HT-29 (cell line): Measurements from ENCODE around the gene DHRS12. TPM values are rescaled to one million over a fixed set of nuclear protein-coding genes. Genes with fewer than 3 reads are reported as not detected.

ENCODE experiments used
- DNase-seq: peaks from one replicate; pipeline ENCODE4 v3.0.0-alpha.2; 2015; ENCODE audit warnings: low spot score
- total RNA-seq: library from RNA; depleted of rRNA; stranded (reverse); fragments of >200 nt; shearing (Covaris generic); gene quantifications from 2 replicates; pipeline ENCODE4 v1.2.3, GENCODE V29; 2014

The DHRS12 gene
- total RNA-seq, 1 experiment from 2014 or later = 9.8 TPM

- DNase-seq = no peak
These were observed 44.7 kb downstream of the DHRS12 start for GRCh38 chr13:51759240-51759639.

GRCh38 chr13:51758691-51759090 is 45.3 kb downstream of the DHRS12 start:
- no peak for DNase-seq

DNA sequence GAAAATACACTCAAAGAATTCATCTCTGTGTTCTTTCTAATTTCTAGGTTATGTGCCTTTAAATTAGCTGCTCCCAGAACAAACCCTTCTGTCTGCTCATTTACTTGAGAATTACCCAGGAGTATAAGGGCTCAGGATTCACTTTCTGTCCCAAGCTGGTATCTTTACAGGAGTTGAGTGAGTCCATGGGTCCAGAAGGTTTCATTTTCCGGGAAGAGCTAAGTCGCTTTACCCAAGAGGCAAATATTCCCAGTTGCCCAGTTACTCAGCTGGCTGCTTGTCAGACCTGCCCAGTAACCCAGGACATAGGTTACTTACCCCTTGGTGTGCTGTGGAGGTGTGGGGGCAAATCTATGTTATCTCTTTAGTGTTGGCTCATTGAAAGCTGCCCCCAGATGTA is 47.3 kb downstream of the DHRS12 start:
- no peak for DNase-seq

- DNase-seq = no peak
These were observed 56.2 kb downstream of the DHRS12 start for GRCh38 chr13:51747438-51748434.

- DNase-seq = no peak
These were observed 57.2 kb downstream of the DHRS12 start for GRCh38 chr13:51746802-51747201.

DNA sequence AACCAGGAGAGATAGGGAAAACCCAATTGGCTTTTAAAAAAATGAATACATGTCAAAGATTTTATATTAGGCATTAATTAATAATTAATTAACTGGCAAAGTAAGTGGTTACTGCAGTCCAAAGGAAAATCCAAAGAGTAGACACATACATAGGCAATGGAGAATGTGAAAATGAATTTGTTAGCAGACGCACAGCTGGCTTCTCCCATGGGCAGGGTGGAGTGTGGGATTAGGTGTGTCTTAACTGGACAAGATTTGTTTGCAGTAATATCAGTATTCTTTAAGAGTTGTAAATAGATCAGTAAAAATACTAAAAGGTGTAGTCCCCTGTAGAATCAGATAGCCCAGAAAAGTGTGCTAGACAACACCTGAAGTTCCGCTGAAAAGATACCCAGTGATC is 58.7 kb downstream of the DHRS12 start:
- DNase-seq = no peak

DNA sequence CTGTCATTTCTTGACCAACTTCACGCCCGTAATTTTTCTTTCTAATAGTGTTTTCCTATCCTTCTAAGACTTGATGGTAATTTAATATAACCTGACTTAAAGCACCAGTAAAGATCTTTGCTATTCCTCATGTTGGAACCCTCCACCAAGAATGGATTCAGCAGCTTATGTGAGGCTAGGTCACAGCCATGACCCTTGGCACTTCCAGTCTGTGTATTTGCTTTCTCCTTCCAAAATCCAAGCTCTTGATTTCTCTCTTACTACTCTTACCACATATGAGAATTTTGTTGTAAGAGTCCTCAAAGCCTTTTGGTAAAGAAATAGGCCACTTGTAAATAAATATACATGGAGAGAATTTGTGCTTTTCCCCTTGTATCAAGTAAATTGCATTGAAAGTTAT is 61.4 kb downstream of the DHRS12 start:
- DNase-seq = no peak

DNA sequence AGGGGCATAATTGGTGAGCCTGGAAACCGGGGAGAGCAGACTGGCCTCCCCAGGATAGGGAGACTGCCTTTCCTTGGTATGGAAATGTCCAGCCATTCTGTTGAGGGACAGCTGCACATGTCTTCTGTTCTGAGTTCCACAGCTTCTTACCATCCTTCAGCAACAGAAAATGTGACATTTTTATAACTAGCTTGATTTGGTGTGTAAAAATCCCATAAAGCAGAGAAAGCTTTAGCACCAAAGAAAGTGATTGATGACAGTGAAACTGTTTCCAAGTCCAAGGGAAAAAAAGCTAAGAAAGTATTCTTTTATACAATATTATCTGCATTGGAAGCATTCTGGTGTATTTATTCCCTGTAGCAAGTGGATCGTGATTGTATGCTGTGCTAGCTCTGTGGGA is 61.9 kb downstream of the DHRS12 start:
- no peak for DNase-seq

- DNase-seq = no peak
These were observed 63.3 kb downstream of the DHRS12 start for GRCh38 chr13:51740698-51741097.

DNA sequence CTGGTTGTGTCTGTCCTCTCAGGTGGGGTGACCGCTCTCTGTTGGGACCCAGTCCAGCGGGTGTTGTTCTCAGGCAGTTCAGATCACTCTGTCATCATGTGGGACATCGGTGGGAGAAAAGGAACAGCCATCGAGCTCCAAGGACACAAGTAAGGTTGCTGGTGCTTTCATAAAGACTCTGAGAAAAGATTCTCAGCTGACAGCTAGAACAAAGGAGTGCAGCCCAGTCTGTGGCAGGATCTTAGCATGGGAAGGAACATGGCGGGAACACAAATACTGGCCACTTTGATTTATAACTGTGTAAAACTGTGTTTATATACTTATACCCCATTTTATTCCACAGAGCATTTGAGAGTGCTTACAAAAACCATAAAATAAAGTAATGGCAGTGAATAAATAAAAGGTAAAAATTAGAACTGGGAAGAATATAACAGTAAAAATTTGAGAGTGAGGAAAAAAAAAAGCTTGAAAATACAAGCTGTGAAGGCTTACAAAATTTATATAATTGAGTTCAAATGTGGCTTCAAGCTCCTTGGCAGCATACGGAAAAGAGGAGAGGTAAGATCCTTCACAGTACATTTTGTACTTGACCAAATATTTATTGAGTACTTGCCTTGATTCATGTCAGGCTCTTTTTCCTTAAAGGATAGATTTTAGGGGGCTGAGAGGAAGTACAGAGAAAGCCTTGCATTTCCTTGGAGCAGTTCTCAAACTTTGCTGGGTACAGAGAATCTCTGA is 64.8 kb downstream of the DHRS12 start:
- DNase-seq = no peak

GRCh38 chr13:51738226-51738905 is 65.6 kb downstream of the DHRS12 start:
- DNase-seq = no peak

- DNase-seq = no peak
These were observed 66.4 kb downstream of the DHRS12 start for GRCh38 chr13:51737609-51738008.

GRCh38 chr13:51734786-51735185 is 69.2 kb downstream of the DHRS12 start:
- DNase-seq = no peak

DNA sequence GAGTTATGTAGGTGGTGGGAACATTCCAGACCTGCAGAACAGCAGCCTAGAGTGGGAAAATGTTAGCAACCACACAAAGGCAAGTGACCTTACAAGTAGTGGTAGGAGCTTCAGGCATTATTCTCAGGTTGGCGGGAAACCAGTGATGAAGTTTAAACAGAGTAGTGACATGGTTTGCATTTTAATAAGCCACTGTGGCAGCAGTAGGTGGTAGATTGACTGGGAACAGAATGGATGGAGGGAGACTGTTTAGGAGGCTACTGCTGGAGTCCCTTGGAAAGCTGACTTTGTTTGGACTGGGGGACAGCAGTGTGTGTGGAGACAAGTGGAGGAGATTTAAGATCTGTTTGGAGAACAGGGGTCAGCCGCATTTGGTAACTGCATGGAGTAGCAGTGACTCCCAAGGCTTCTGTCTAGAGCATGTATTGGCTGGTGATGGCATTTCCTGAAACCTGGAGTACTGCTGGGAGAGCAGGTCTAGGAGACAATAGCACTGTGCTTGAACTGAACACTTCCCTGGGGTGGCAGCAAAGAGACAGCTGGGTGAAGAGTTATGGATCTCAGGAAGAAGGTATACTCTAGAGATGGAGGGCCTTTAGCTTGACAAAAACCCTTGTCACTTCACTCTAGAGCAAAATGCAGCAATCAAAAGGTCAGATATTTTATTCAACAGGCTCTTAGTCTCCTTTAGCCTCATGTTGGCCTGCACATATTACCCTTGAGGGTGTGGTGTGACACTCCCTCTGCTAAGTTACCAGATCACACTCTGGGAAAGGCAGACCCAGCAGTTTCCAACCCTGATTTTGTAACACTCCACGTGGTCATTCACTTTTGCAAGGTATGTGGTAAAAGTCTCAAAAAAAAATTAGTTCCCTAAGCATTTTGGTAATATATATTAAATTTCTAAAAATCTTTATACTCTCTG is 70.3 kb downstream of the DHRS12 start:
- DNase-seq = peak; percentile 18

DNA sequence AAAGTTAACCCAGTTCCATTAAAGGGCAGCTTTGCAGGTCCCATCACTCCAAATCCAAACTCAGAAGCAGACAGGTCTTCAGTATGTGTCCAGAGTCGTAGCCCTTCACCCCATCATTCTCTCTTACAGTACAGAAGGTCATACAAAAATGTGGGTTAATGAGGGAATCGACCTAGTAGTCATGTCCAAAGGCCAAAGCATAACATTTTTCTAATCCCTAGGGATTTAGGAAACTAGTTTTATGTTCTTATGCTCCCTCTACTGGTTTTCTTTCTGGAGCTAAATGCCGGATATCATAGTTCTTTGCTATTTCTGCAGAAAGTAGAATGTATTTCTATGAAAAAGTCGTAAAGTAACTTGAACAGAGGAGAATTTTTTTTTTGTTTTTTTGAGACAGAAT is 72.2 kb downstream of the DHRS12 start:
- DNase-seq = peak; percentile 42

DNA sequence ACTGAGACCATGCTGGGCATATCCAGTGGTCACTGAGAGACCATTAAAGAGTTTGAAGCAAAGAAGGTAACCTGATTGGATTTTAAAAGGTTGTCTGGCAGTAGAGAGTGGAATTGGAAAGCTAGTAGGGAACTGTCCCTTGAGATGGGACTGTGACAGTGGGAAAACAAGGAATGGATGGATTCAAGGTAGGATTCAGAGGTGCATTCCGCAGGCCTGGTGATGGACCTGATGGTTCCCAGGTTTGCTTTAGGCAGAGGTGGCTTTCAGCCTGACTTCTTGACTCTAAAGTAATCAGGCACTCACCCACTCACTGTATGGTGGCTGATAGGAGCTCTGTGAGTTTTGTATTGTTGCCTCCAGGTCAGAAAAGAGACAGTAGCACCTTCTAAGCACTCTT is 73.0 kb downstream of the DHRS12 start:
- DNase-seq = no peak

- no peak for DNase-seq
These were observed 74.0 kb downstream of the DHRS12 start for GRCh38 chr13:51729866-51730553.

DNA sequence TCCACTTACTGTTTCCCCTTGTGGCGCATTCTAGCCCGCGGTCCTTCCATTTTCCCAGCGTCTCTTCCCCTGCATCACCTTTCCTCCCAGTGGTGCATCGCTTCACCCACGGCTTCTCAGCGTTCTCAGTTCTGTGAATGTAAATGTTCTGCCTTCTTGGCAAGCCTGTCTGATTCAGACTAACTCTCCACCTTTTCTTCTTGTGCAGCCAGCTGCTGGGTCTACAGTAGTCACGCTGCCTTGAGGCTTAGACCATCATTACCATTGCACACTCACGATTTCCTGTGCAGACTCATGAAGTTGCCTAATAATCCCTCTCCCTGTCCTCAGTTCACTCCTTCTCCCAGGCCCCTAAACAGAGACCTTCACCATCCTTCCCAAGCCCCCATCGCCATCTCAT is 75.0 kb downstream of the DHRS12 start:
- no peak for DNase-seq

GRCh38 chr13:51728275-51728673 is 75.7 kb downstream of the DHRS12 start:
- DNase-seq = peak; percentile 45

DNA sequence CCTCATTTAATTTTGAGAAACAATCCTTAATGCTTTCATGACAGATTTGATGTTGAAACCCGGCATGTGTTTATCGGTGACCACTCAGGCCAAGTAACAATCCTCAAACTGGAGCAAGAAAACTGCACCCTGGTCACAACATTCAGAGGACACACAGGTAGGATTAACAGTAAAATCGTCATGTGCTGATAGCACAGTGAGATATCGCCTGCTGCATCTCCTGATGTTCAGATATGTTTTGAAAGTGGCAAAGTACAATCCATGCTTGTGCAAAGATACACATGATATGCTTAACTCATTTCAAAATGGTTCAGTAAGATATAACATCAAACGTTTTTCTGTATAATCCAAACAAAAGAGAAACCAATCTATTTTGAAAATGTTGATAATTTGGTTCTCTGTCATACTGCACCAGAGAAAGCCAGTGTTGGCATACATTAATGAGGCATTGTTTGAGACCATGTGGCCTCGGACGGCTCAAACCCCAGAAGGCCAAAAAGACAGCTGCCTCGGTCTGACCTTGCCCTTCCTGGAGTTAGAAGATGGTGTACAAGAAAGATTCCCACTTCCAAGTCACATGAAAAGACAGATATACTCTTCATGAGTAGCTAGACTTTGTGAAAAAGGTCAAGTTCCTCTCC is 76.2 kb downstream of the DHRS12 start:
- DNase-seq = no peak
